Activated CD4-positive, alpha-beta T cell treated with anti-CD3 and anti-CD28 coated beads, Interleukin-2, amount 50 U/mL, for 1 hour (primary cell): ENCODE results near the gene IGFLR1.

Experiments used
- DNase-seq: peaks from one replicate; pipeline ENCODE4 v3.0.0-alpha.2; 2020

Gene IGFLR1

GRCh38 chr19:35722897-35723296 is 19.4 kb downstream of the IGFLR1 start:
- no peak for DNase-seq

DNA sequence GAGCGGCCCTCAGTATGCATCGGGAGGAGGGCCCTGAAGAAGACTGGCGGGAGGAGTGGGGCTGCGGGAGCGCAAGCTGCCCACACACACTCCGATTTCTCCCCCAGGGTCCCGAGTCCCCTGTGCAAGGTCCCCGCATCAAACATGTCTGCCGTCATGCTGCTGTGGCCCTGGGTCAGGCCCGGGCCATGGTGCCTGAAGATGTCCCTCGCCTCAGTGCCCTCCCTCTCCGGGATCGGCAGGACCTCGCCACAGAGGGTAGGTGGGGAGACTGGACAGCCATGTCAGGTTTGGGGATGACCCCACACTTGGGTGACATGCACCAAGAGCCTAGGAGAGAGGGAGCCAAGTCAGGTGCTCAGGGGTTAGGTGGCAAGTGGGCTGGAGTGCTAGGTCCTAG is 19.8 kb downstream of the IGFLR1 start:
- no peak for DNase-seq

DNA sequence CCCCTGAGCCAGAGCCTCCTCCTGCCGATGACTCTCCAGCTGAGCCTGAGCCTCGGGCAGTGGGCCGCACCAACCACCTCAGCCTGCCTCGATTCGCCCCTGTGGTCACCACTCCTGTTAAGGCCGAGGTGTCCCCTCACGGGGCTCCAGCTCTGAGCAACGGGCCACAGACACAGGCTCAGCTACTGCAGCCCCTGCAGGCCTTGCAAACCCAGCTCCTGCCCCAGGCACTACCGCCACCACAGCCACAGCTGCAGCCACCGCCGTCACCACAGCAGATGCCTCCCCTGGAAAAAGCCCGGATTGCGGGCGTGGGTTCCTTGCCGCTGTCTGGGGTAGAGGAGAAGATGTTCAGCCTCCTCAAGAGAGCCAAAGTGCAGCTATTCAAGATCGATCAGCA is 20.9 kb downstream of the IGFLR1 start:
- DNase-seq = no peak

DNA sequence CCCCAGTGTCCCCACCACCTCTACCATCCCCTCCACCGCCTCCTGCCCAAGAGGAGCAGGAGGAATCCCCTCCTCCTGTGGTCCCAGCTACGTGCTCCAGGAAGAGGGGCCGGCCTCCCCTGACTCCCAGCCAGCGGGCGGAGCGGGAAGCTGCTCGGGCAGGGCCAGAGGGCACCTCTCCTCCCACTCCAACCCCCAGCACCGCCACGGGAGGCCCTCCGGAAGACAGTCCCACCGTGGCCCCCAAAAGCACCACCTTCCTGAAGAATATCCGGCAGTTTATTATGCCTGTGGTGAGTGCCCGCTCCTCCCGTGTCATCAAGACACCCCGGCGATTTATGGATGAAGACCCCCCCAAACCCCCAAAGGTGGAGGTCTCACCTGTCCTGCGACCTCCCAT is 21.6 kb downstream of the IGFLR1 start:
- DNase-seq = no peak

DNA sequence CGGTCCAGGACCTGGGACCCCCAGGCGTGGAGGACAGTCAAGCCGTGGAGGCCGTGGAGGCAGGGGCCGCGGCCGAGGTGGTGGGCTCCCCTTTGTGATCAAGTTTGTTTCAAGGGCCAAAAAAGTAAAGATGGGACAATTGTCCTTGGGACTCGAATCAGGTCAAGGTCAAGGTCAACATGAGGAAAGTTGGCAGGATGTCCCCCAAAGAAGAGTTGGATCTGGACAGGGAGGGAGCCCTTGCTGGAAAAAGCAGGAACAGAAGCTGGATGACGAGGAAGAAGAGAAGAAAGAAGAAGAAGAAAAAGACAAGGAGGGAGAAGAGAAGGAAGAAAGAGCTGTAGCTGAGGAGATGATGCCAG is 22.1 kb downstream of the IGFLR1 start:
- DNase-seq = no peak

DNA sequence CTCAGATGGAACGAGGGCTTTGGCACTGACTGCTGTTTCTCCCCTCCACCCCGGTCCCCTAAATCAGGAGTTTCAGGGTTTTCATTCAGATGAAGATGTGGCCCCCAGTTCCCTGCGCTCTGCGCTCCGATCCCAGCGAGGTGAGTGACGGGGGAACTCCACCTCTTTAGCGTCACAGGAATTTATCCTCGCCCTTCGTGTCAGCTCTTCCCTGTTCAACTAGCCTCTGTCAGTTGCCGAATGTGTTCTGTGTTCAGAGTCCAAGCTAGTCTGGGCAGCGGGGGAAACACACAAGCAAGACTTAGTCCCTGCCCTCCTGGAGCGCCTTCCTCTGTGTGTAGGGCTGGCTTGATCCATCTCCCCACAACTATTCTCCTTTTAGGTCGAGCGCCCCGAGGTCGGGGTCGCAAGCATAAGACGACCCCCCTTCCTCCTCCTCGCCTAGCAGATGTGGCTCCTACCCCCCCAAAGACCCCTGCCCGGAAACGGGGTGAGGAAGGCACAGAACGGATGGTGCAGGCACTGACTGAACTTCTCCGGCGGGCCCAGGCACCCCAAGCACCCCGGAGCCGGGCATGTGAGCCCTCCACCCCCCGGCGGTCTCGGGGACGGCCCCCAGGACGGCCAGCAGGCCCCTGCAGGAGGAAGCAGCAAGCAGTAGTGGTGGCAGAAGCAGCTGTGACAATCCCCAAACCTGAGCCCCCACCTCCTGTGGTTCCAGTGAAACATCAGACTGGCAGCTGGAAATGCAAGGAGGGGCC is 22.7 kb downstream of the IGFLR1 start:
- no peak for DNase-seq

DNA sequence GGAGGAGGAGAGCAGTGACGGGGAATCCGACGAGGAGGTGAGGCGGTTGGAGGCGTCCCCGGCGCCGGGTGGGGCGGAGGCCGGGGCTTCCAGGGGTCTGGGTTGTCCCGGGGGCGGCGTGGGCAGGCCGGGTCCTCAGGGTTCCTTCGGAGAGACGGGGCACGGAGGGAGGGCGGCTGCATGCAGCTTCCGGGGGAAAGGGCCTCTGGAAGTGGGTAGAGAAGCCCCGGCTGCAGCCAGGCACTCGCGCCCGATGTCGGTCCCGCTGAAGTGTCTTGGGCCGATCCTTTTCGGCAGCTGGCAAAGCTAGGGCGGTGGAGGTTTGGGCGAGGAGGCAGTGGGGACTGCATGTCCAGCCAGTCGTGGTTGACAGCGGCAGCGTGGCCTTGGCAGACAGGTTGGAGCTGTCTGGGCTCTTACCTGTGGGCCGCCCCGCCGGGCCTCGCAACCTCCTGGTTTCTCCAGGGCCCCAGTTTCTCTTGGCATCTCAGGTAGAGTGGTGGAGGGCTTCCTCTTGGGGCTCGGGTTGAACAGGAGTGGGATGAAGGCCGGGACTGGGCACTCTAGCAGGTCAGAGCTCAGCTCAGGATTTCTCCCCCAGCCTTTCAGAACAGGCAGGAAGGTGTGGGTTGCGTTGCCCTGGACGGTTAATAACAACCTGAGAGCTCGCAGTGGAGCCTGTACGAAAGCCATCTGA is 23.8 kb downstream of the IGFLR1 start:
- peak; percentile 38 for DNase-seq

GRCh38 chr19:35717665-35718344 is 24.4 kb downstream of the IGFLR1 start, which contains the start of gene KMT2B:
Gene KMT2B (plus strand): TSS chr19:35718003. CDS start chr19:35718019, 16 bp downstream.
- no peak for DNase-seq

DNA sequence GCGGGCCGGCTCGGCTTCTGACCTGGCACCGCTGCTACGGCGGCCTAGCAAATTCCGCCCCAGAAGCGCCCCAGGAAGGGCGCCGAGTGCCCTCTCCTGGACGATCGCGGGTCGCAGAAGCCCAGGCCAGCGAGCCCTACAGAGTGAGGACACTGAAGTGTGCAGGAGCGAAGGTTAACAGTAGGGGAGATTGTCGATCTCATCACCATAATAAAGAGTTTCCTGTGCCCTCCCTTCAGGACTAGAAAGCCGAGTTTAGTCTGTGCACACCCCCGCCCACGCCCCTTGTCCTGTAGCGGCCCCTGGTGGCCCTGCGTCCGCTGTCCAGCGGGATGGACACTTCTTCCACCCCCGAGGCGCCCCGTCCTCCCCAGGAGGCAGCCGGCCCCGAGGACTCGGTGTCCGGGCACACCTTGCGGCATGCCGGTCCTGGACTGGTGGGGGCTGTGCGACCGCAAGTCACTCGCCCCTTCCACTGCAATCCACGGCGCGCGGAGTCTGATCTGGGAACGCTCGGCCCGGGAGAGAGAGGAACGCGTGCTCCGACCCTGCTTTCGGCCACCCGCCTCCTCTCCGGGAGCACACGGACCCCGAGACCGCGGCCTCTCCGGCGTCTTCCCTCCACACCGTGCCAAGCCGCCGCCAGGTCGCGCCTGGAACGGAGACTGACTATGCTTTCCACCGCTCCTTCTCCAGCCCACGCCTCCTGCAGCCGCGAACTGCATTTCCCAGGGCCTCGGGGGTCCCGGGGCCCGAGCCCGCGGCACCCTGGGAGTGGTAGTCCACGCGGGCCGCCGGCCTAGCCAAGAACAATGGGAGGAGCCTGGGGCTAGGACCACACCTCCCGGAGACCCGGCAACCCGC is 25.2 kb downstream of the IGFLR1 start:
- peak; percentile 95 for DNase-seq

- DNase-seq = no peak
Observed at GRCh38 chr19:35715981-35716800, 26.1 kb downstream of the IGFLR1 start.

DNA sequence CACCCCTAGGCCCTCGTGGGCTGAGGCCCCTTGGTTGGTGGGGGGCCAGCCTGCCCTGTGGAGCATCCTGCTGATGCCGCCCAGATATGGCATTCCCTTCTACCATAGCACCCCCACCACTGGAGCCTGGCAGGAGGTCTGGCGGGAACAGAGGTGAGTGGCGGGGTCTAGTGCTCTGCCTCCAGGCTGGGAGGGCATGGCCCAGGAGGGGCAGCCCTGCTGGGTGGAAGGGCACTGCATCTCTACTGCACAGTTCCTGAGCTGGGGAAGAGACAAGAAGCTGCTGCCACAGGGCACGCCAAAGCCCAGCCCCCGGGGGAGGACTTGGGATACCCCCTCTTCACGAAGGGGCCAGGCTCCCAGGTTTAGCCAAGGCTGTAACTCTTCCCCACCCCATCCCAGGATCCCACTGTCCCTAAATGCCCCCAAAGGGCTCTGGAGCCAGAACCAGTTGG is 26.9 kb downstream of the IGFLR1 start:
- DNase-seq = no peak

- DNase-seq = no peak
Observed at GRCh38 chr19:35714601-35715354, 27.5 kb downstream of the IGFLR1 start.

- DNase-seq = no peak
Observed at GRCh38 chr19:35713904-35714495, 28.3 kb downstream of the IGFLR1 start.

GRCh38 chr19:35713506-35713850 is 28.8 kb downstream of the IGFLR1 start:
- no peak for DNase-seq

DNA sequence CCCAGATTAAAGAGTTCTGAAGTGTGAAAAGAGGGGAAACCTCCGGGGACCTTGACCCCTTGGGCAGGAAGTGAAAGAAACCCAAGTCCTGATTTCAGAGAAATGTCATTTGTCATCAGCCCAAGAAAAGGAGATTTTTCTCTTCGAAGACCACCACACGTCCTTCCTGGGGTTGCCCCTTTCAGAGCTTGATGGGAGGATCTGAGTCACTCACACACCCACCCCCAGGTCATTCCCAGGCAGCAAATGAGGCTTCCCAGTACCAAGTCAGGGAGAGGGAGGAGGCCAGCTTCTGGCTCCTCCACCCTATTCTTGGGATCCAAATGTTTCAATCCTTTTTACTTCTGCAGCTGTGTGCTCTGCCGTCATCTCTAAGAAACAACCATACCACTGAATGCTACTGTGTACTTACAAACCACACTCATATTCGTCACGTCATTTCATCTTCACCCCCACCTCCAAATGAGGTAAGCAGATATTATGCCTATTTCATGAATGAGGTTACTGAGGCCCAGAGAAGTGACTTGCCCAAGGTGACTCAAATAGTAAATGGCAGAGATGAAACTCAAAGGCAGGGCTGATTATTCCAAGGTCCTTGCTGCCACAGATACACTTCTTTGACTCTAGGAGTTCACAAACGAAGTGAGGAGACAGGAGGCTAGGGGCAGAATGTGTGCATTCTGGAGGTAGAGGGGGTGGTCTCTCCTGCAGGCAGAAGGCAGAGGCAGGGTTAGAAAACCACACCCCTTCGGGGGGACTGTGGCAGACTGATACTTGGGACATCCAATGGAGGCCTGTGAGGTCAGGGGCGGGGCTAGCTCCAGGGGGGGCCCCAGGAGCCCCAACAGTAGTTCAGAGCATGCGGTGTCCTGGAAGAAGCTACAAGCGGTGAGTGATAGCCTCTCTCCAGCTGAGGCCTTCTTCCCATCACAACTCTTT is 29.4 kb downstream of the IGFLR1 start:
- no peak for DNase-seq

GRCh38 chr19:35710784-35711723 is 31.2 kb downstream of the IGFLR1 start:
- DNase-seq = no peak

DNA sequence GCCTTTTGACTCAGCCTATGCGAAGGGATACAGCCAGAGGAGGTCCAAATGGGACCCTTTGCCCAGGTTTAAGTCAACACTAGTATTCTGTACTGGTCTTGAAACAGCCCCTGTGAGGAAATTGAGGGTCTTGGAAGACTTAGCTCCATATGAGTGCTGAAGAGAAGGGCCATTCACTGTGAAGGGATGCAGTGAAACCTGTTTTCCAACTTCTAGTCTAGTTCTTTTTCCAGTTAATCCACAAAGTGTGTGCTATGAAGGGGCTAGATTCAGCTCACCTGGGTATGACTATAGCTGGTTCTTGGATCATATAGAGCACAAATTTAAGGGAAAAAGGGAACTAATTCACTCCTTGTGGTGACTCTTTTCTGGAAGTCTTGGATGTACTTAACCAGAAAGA is 33.9 kb downstream of the IGFLR1 start:
- DNase-seq = no peak

GRCh38 chr19:35704218-35704617 is 38.0 kb downstream of the IGFLR1 start, which contains the start of gene ZBTB32:
Gene ZBTB32 (plus strand): TSS chr19:35704558. CDS start chr19:35714627, 10,069 bp downstream.
- DNase-seq = no peak
